ENCODE data around the gene GSG1L2.

GSG1L2 gene

DNA sequence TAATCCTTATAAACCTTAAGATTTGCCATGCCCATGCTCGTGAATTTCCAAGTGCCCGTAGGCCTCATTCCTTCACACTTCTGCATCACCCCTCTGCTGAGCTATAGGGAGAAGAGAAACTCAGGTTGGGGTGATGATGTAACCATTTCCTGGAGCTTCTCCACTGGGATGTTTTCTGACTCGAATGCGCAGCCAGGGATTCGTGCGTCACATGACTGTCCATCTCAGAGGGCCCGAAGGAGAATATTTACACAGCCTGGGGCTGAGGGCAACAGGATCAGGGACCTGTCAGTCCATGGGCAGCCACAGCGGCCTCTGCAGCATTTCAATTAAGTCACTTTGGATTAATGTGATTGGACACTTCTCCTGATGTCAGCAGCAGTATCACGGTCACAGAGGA is 8.7 kb downstream of the GSG1L2 start:
- no peaks in the 10 kb centered on the region for H3K27me3 ChIP-seq (ENCODE audit: insufficient read depth, low read depth, severe bottlenecking)
- TF ChIP-seq, protein P1, sequence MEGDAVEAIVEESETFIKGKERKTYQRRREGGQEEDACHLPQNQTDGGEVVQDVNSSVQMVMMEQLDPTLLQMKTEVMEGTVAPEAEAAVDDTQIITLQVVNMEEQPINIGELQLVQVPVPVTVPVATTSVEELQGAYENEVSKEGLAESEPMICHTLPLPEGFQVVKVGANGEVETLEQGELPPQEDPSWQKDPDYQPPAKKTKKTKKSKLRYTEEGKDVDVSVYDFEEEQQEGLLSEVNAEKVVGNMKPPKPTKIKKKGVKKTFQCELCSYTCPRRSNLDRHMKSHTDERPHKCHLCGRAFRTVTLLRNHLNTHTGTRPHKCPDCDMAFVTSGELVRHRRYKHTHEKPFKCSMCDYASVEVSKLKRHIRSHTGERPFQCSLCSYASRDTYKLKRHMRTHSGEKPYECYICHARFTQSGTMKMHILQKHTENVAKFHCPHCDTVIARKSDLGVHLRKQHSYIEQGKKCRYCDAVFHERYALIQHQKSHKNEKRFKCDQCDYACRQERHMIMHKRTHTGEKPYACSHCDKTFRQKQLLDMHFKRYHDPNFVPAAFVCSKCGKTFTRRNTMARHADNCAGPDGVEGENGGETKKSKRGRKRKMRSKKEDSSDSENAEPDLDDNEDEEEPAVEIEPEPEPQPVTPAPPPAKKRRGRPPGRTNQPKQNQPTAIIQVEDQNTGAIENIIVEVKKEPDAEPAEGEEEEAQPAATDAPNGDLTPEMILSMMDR (IDR thresholded peaks at IDR 0.05; ENCODE audit: low read depth, low read length), result no peak
- H3K36me3 ChIP-seq, result no peaks in the 10 kb centered on the region
- no peak overlapping the region for H3K27ac ChIP-seq
- H3K9me3 ChIP-seq (ENCODE audit: severe bottlenecking), result no peaks in the 10 kb centered on the region
- no peak for DNase-seq
- H3K4me3 ChIP-seq (ENCODE audit: low read depth, low read length), result no peak overlapping the region

DNA sequence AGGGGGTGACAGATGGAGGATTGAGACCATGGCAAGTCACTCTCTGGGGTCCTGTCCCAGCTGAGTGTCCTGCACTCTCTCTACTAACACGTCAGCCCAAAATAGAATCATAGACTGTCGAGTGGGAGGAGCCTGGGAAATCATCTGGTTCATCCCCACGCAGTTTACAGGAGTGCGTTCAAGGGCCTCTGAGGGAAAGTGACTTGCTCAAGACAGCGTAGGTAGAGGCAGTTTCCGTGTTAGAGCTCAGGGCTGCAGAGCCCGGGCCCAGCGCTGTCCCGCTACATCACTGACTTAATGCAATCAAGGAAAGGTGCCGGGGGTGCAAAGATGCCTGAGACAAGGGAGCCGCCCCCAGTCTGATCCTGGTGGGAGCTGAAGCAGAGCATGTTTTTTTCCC is 10.3 kb downstream of the GSG1L2 start:
- TF ChIP-seq, protein P1 (IDR thresholded peaks at IDR 0.05; ENCODE audit: low read depth, low read length), result no peak

DNA sequence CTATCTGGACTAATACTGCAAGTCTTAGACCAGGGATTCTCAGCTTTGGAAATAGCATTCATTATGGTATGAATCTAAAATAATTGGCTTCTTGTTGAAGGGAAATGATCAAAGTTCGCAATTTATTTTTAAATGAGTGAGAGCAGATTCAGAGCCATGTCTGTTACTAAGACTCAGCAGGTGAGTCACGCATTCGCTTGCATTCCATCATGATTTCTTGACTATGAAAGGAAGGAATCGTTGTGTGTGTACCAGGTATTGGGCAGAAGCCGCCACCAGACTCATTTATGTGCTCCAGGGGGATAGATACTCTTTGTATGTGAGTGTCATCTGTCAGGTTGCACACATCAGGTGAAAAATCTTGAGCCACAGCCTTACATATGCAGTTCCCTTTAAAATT is 10.8 kb downstream of the GSG1L2 start:
- no peaks in the 10 kb centered on the region for H3K36me3 ChIP-seq
- no peaks in the 10 kb centered on the region for H3K9me3 ChIP-seq (ENCODE audit: severe bottlenecking)
- H3K27me3 ChIP-seq (ENCODE audit: insufficient read depth, low read depth, severe bottlenecking), result no peaks in the 10 kb centered on the region
- no peak overlapping the region for H3K4me3 ChIP-seq (ENCODE audit: low read depth, low read length)
- no peak for DNase-seq
- TF ChIP-seq, protein P1 (IDR thresholded peaks at IDR 0.05; ENCODE audit: low read depth, low read length), result no peak
- no peak overlapping the region for H3K27ac ChIP-seq

More for the DNA sequence above, 10.3 kb downstream of the GSG1L2 start:
- H3K9me3 ChIP-seq (ENCODE audit: severe bottlenecking), result no peaks in the 10 kb centered on the region
- H3K36me3 ChIP-seq, result no peaks in the 10 kb centered on the region
- no peak for DNase-seq
- H3K4me3 ChIP-seq (ENCODE audit: low read depth, low read length), result no peak overlapping the region
- H3K27ac ChIP-seq, result no peak overlapping the region
- no peaks in the 10 kb centered on the region for H3K27me3 ChIP-seq (ENCODE audit: insufficient read depth, low read depth, severe bottlenecking)

DNA sequence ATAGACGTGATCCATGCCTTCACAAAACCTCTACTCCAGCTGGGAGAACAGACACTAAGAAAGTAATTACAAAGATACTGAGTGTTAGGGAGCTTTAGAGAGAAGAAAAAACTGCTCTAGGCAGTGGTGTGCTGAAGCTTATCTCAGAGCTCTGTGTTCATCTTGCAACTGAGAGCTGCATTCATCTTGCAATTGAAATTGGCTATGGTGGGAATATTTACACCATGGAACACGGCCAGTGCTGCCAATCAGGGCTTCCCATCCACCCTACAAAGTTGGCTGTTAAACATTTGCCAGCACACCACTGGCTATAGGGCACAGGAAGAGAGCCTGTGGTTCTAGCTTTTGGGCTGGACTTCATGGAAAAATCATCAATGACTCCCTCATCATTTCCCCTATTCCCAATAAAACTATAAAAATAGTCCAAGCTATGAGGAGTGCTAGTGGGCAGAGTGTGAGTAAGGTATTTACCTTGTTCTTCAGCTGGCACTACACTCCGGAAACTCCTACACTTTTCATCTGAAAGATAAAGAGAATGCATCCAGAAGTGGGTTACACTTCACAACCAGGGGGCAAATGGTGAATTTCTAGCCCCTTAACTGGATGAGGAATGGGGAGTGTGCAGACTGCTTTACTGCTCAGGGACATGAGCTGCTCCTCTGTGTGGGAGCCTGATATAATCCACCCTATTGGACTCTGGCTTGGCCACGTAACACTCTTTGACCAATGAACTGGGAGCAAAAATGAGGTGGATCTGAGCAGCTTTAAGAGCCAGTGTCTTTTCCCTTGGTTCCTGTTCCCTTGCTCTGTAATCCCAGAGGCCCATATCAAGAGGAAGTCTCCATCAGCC is 11.6 kb downstream of the GSG1L2 start:
- no peak for DNase-seq
- TF ChIP-seq, protein P1 (IDR thresholded peaks at IDR 0.05; ENCODE audit: low read depth, low read length), result no peak
- H3K4me3 ChIP-seq (ENCODE audit: low read depth, low read length), result no peak overlapping the region
- no peak overlapping the region for H3K27ac ChIP-seq
- no peaks in the 10 kb centered on the region for H3K9me3 ChIP-seq (ENCODE audit: severe bottlenecking)
- no peaks in the 10 kb centered on the region for H3K27me3 ChIP-seq (ENCODE audit: insufficient read depth, low read depth, severe bottlenecking)
- H3K36me3 ChIP-seq, result no peaks in the 10 kb centered on the region

DNA sequence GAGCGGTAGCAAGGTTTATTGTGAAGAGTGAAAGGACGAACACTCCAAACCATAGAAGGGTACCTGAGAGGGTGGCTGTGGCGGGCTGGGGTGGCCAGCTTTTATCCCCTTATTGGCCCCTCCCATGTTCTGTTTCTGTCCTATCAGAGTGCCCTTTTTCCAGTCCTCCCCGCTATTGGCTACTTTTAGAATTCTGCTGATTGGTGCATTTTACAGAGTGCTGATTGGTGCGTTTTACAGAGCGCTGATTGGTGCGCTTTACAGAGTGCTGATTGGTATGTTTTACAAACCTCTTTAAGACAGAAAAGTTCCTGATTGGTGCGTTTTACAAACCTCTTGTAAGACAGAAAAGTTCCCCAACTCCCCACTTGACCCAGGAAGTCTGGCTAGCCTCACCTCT is 12.5 kb downstream of the GSG1L2 start:
- TF ChIP-seq, protein P1 (IDR thresholded peaks at IDR 0.05; ENCODE audit: low read depth, low read length), result no peak
- H3K9me3 ChIP-seq (ENCODE audit: severe bottlenecking), result no peaks in the 10 kb centered on the region

DNA sequence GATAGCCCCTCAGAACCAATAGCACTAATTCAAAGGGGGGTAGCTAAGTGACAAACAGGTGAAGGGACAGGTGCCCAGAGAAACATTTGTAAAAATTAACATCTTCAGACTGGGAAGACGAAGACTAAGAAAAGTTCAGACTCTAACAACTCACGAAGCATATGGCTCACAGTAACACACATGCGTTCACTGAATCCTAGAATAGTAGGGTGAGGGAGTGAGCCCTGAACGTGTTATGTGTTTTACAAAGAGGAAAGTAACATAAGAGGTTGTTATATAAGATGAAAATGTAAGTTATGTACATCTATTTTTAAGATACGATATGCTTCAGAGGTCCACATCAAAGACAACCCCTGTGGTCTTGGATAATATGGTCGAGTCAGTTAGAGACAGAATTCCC is 15.2 kb downstream of the GSG1L2 start:
- H3K4me3 ChIP-seq (ENCODE audit: low read depth, low read length), result no peak overlapping the region
- H3K27ac ChIP-seq, result no peak overlapping the region
- no peaks in the 10 kb centered on the region for H3K36me3 ChIP-seq
- no peaks in the 10 kb centered on the region for H3K27me3 ChIP-seq (ENCODE audit: insufficient read depth, low read depth, severe bottlenecking)
- DNase-seq, result no peak
- TF ChIP-seq, protein P1 (IDR thresholded peaks at IDR 0.05; ENCODE audit: low read depth, low read length), result no peak
- H3K9me3 ChIP-seq (ENCODE audit: severe bottlenecking), result no peaks in the 10 kb centered on the region

More for the DNA sequence above, 12.5 kb downstream of the GSG1L2 start:
- no peak overlapping the region for H3K27ac ChIP-seq
- H3K36me3 ChIP-seq, result no peaks in the 10 kb centered on the region
- DNase-seq, result no peak
- H3K4me3 ChIP-seq (ENCODE audit: low read depth, low read length), result no peak overlapping the region
- H3K27me3 ChIP-seq (ENCODE audit: insufficient read depth, low read depth, severe bottlenecking), result no peaks in the 10 kb centered on the region
